B cell (primary cell): Measurements from ENCODE around the gene NPHS1. TPM values are rescaled to one million over a fixed set of nuclear protein-coding genes. Genes with fewer than 3 reads are reported as not detected.

Experiments used
- ATAC-seq: fragments of 200-7000 bp; cut with Tn5 transposase; one replicate; pipeline ENCODE4 v1.10.0; 2021; ENCODE audit warnings: low read depth, mild to moderate bottlenecking, moderate number of reproducible peaks, moderate library complexity
- CTCF ChIA-PET: fragments of 350-600 bp; sonication (Branson Sonifier 250); formaldehyde crosslinking; loops from one replicate; lab custom pipeline; 2021; ENCODE audit warnings: antibody characterized with exemption, inconsistent platforms; lab: Charles Lee
- POLR2A ChIA-PET: fragments of 350-600 bp; sonication (Branson Sonifier 250); formaldehyde crosslinking; loops from one replicate; lab custom pipeline; 2021; ENCODE audit warnings: antibody characterized with exemption; lab: Charles Lee
- DNase-seq: peaks from one replicate; pipeline ENCODE4 v3.0.0; 2013
- H2AFZ ChIP-seq: 2 replicates; pipeline ENCODE4 v1.6.1; 2012; ENCODE audit warnings: mild to moderate bottlenecking, low read depth, low read length; ENCODE audit not compliant: insufficient read depth, poor library complexity, severe bottlenecking
- H3K27ac ChIP-seq, 2 donors: 1 replicate in 1 of 2; 2 replicates in 1 of 2; pipeline ENCODE4 v1.5.1; 2012 to 2013; ENCODE audit warnings: low read length in 2 of 2, mild to moderate bottlenecking in 2 of 2, moderate library complexity in 1 of 2
- H3K27me3 ChIP-seq, 4 experiments: fragments of 200-600 bp in 1 of 4; sonication (generic) in 1 of 4; replicated peaks in 1 of 4; 1 replicate in 2 of 4; 2 replicates in 2 of 4; pipeline versions ENCODE4 v1.6.1 to v1.7.0; 2013 to 2016; ENCODE audit warnings: low read length in 3 of 4, mild to moderate bottlenecking in 2 of 4, mixed read lengths in 1 of 4, moderate library complexity in 1 of 4; ENCODE audit not compliant: insufficient read depth in 4 of 4, control insufficient read depth in 3 of 4; ENCODE audit errors: control extremely low read depth in 1 of 4
- H3K36me3 ChIP-seq, 2 experiments: replicated peaks in 1 of 2; 1 replicate in 1 of 2; 2 replicates in 1 of 2; pipeline versions ENCODE4 v1.6.1 to v1.7.1; 2013; ENCODE audit warnings: low read length in 1 of 2; ENCODE audit not compliant: insufficient read depth in 2 of 2, control insufficient read depth in 1 of 2; ENCODE audit errors: control extremely low read depth in 1 of 2, extremely low read depth in 1 of 2
- H3K4me1 ChIP-seq, 2 donors: fragments of 200-600 bp in 1 of 2; sonication (generic) in 1 of 2; 1 replicate in 1 of 2; 2 replicates in 1 of 2; pipeline versions ENCODE4 v1.5.1 to v1.6.1; 2013 to 2017; ENCODE audit warnings: low read length in 2 of 2; ENCODE audit not compliant: control insufficient read depth in 2 of 2, insufficient read depth in 2 of 2
- H3K4me2 ChIP-seq: replicated peaks from 2 replicates; pipeline ENCODE3; 2012; ENCODE audit warnings: mild to moderate bottlenecking, low read depth, low read length; ENCODE audit not compliant: poor library complexity, severe bottlenecking
- H3K4me3 ChIP-seq, 5 experiments: fragments of 200-600 bp in 1 of 5; sonication (generic) in 1 of 5; 1 replicate in 3 of 5; 2 replicates in 2 of 5; pipeline versions ENCODE4 v1.5.1 to v1.7.0; 2011 to 2016; ENCODE audit warnings: low read length in 4 of 5, mild to moderate bottlenecking in 4 of 5, low read depth in 2 of 5, control low read depth in 1 of 5, moderate library complexity in 1 of 5; ENCODE audit not compliant: insufficient read depth in 1 of 5; ENCODE audit errors: control extremely low read depth in 1 of 5, extremely low read depth in 1 of 5
- H3K79me2 ChIP-seq: fragments of 200-600 bp; sonication (generic); one replicate; pipeline ENCODE4 v1.6.0; 2016; ENCODE audit warnings: low read length; ENCODE audit not compliant: control insufficient read depth, insufficient read depth
- H3K9ac ChIP-seq: fragments of 200-600 bp; sonication (generic); 2 replicates; pipeline ENCODE4 v1.6.1; 2017; ENCODE audit warnings: mild to moderate bottlenecking, low read length, moderate library complexity
- H3K9me3 ChIP-seq, 3 donors: one replicate each; pipeline versions ENCODE4 v1.6.1 to v1.7.1; 2013; ENCODE audit warnings: low read length in 2 of 3; ENCODE audit not compliant: control insufficient read depth in 2 of 3, insufficient read depth in 1 of 3; ENCODE audit errors: control extremely low read depth in 1 of 3
- H4K20me1 ChIP-seq: 2 replicates; pipeline ENCODE4 v1.6.0; 2012; ENCODE audit warnings: mild to moderate bottlenecking, low read length; ENCODE audit not compliant: insufficient read depth, control insufficient read depth, poor library complexity, severe bottlenecking
- H3K27ac Mint-ChIP-seq: one replicate; pipeline ENCODE4 v1.8.0; 2021; ENCODE audit warnings: mixed read lengths
- H3K27me3 Mint-ChIP-seq: one replicate; pipeline ENCODE4 v1.8.0; 2021; ENCODE audit warnings: mixed read lengths
- H3K4me1 Mint-ChIP-seq: one replicate; pipeline ENCODE4 v1.8.0; 2021; ENCODE audit warnings: mixed read lengths
- H3K4me3 Mint-ChIP-seq: one replicate; pipeline ENCODE4 v1.8.0; 2021; ENCODE audit warnings: mixed read lengths
- H3K9me3 Mint-ChIP-seq: one replicate; pipeline ENCODE4 v1.8.0; 2022; ENCODE audit warnings: mixed read lengths; ENCODE audit not compliant: insufficient read depth
- EZH2 ChIP-seq: IDR thresholded peaks from 2 replicates; pipeline ENCODE4 v1.6.1; 2012; ENCODE audit warnings: borderline replicate concordance, low read depth, mild to moderate bottlenecking, moderate library complexity, low read length; ENCODE audit not compliant: insufficient read depth, poor library complexity, severe bottlenecking
- WGBS: methylation state at CpG from one replicate; pipeline ENCODE4 v1.1.5; 2013; ENCODE audit warnings: missing lambda C conversion rate; ENCODE audit not compliant: insufficient coverage; 5-methylcytosine and 5-hydroxymethylcytosine counted together
- intact Hi-C: fragments of 100-400 bp; cut with micrococcal nuclease; formaldehyde crosslinking; loops from one replicate; pipeline ENCODE4 v1.10.0; 2022
- polyA plus RNA-seq: library from polyadenylated mRNA; depleted of rRNA; stranded (reverse); fragments of >200 nt; gene quantifications from 2 replicates; pipeline ENCODE4 v1.2.3, GENCODE V29; 2012
- total RNA-seq, 2 donors: library from RNA; stranded (reverse); fragments of 120-200 nt in 1 of 2; gene quantifications; 1 replicate in 1 of 2; 2 replicates in 1 of 2; pipeline versions ENCODE4 v1.2.3 to v1.2.4, GENCODE V29; 2013 to 2022
- TF ChIP-seq, protein P1 (sequence below): fragments of 200-600 bp; IDR thresholded peaks from one replicate; pipeline ENCODE4 v1.8.0; 2022; ENCODE audit warnings: antibody characterized with exemption, mild to moderate bottlenecking

The NPHS1 gene
- total and polyA plus RNA-seq, 2 donors (not counting 1 experiment from before 2014, with no cell fraction given), result not detected

DNA sequence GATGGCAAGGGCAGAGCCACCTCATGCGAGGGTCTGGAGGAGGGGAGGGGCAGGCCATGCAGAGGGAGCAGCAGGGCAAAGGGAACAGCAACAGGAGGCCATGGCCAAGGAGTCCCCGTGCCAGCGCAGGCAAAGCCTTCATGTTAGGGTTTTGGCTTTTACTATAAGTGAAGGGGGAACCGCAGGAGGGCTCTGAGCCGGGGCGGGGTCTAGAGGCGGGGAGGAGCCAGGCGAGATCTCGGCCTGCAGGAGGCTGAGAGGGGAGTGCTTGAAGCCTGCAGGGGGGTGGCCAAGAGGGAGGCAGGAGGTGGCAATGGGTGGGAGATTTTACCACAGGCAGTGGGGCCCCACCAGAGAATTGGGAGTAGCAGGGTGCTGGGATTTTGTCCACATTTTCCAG, 70.7 kb downstream of the NPHS1 start:
- Histone ChIP-seq H3K27me3 (no peaks in the 10 kb centered on the region), H3K4me1 (no peaks in the 10 kb centered on the region), H3K4me2 (no peak overlapping the region), H3K9me3 (no peaks in the 10 kb centered on the region), H3K36me3 (peaks cover 0 to 5% of the 10 kb centered on the region in 2 experiments), H3K9ac (no peak overlapping the region), H3K79me2 (no peaks in the 10 kb centered on the region), H3K27ac (no peak overlapping the region), H4K20me1 (no peaks in the 10 kb centered on the region), H3K4me3 (no peak overlapping the region), H2AFZ (no peak overlapping the region)
- Mint-ChIP-seq H3K27me3 (no peaks in the 10 kb centered on the region), H3K9me3 (no peaks in the 10 kb centered on the region), H3K27ac (no peak overlapping the region), H3K4me1 (no peaks in the 10 kb centered on the region), H3K4me3 (no peak overlapping the region)
- TF ChIP-seq, protein P1, sequence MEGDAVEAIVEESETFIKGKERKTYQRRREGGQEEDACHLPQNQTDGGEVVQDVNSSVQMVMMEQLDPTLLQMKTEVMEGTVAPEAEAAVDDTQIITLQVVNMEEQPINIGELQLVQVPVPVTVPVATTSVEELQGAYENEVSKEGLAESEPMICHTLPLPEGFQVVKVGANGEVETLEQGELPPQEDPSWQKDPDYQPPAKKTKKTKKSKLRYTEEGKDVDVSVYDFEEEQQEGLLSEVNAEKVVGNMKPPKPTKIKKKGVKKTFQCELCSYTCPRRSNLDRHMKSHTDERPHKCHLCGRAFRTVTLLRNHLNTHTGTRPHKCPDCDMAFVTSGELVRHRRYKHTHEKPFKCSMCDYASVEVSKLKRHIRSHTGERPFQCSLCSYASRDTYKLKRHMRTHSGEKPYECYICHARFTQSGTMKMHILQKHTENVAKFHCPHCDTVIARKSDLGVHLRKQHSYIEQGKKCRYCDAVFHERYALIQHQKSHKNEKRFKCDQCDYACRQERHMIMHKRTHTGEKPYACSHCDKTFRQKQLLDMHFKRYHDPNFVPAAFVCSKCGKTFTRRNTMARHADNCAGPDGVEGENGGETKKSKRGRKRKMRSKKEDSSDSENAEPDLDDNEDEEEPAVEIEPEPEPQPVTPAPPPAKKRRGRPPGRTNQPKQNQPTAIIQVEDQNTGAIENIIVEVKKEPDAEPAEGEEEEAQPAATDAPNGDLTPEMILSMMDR, result no peak
- TF ChIP-seq EZH2, result no peak
- 97% methylated on average over 6 of the region's 9 CpGs for WGBS
- intact Hi-C loops, result no loop called here
- no peak for DNase-seq
- POLR2A ChIA-PET, result no interaction called here
- no peak for ATAC-seq
- CTCF ChIA-PET, result no interaction called here

DNA sequence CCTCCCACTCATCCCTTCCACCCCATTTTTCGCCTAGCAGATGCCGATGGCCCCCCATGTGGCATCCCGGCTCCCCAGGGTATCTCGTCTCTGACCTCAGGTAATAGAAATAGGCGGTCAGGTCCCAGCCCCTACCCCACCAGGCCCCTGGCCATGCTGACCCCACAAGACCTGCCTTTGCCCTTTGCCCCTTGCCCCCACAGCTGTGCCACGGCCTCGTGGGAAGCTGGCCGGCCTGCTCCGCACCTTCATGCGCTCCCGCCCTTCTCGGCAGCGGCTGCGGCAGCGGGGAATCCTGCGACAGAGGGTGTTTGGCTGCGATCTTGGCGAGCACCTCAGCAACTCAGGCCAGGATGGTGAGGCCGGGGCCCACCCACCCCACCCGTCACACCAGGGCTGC, 71.6 kb downstream of the NPHS1 start:
- no peak overlapping the region for H3K27ac Mint-ChIP-seq
- H4K20me1 ChIP-seq, result no peaks in the 10 kb centered on the region
- no peaks in the 10 kb centered on the region for H3K9me3 ChIP-seq
- H3K4me1 ChIP-seq, result peaks cover 6 to 8% of the 10 kb centered on the region in 2 donors
- no peak for ATAC-seq
- CTCF ChIA-PET, result no interaction called here
- H3K4me1 Mint-ChIP-seq, result peaks cover 2% of the 10 kb centered on the region
- H3K27ac ChIP-seq, result no peak overlapping the region
- no peaks in the 10 kb centered on the region for H3K9me3 Mint-ChIP-seq
- no peak overlapping the region for H3K9ac ChIP-seq
- peaks cover 4% of the 10 kb centered on the region for H3K79me2 ChIP-seq
- POLR2A ChIA-PET, result no interaction called here
- intact Hi-C loops, result no loop called here
- peaks cover 0 to 5% of the 10 kb centered on the region in 2 experiments for H3K36me3 ChIP-seq
- H3K4me2 ChIP-seq, result no peak overlapping the region
- DNase-seq, result no peak
- H3K4me3 ChIP-seq, result no peak overlapping the region
- H3K27me3 Mint-ChIP-seq, result no peaks in the 10 kb centered on the region
- no peak overlapping the region for H2AFZ ChIP-seq
- TF ChIP-seq EZH2, result no peak
- TF ChIP-seq, protein P1, result no peak
- no peak overlapping the region for H3K4me3 Mint-ChIP-seq
- H3K27me3 ChIP-seq, result no peaks in the 10 kb centered on the region
- 97% methylated on average over 18 of the region's 20 CpGs for WGBS
